GM19438 (cell line): Measurements from ENCODE around the gene TAAR8.
"Not testable (repeated sequence)": the region's sequence is repeated elsewhere in the genome, so short reads cannot be mapped to it uniquely, and the experiment has no call there.

Experiments used
- ATAC-seq: cut with Tn5 transposase; IDR thresholded peaks from one replicate; pipeline ENCODE4 v1.9.1; 2021; ENCODE audit warnings: low read depth; ENCODE audit not compliant: unreplicated experiment

TAAR8 gene

GRCh38 chr6:132552372-132552771, at the start of gene TAAR8:
TSS of gene TAAR8 (plus strand) at chr6:132552672. CDS start at chr6:132552693, 21 bp downstream.
- ATAC-seq: no peak

GRCh38 chr6:132504757-132505156, 47.7 kb upstream of the TAAR8 start:
- no peak for ATAC-seq

GRCh38 chr6:132505158-132505557, 47.3 kb upstream of the TAAR8 start:
- no peak for ATAC-seq

- ATAC-seq: no peak
Observed at GRCh38 chr6:132506461-132506860, 46.0 kb upstream of the TAAR8 start.

- no peak for ATAC-seq
Observed at GRCh38 chr6:132506869-132507808, 45.3 kb upstream of the TAAR8 start.

- peak; percentile 19 for ATAC-seq
Observed at GRCh38 chr6:132511210-132511830, 41.2 kb upstream of the TAAR8 start.

GRCh38 chr6:132511831-132512220, 40.6 kb upstream of the TAAR8 start:
- peak; percentile 30 for ATAC-seq

- no peak for ATAC-seq
Observed at GRCh38 chr6:132512342-132512637, 40.2 kb upstream of the TAAR8 start.

GRCh38 chr6:132512638-132513632, 39.5 kb upstream of the TAAR8 start, which contains the start of gene STX7:
TSS of gene STX7 (minus strand) at chr6:132513116. CDS start at chr6:132503530, 9,586 bp downstream.
- ATAC-seq: peak; percentile 79

- no peak for ATAC-seq
Observed at GRCh38 chr6:132513831-132514545, 38.5 kb upstream of the TAAR8 start.

GRCh38 chr6:132515386-132515785, 37.1 kb upstream of the TAAR8 start:
- ATAC-seq: no peak

- ATAC-seq: no peak
Observed at GRCh38 chr6:132520953-132521352, 31.5 kb upstream of the TAAR8 start.

GRCh38 chr6:132524646-132525045, 27.8 kb upstream of the TAAR8 start:
- ATAC-seq: no peak

- ATAC-seq: no peak
Observed at GRCh38 chr6:132525866-132526265, 26.6 kb upstream of the TAAR8 start.

- no peak for ATAC-seq
Observed at GRCh38 chr6:132526461-132526860, 26.0 kb upstream of the TAAR8 start.

GRCh38 chr6:132527791-132528190, 24.7 kb upstream of the TAAR8 start:
- ATAC-seq: no peak

- peak; percentile 95 for ATAC-seq
Observed at GRCh38 chr6:132530293-132530974, 22.0 kb upstream of the TAAR8 start.

GRCh38 chr6:132534546-132534945, 17.9 kb upstream of the TAAR8 start:
- ATAC-seq: not testable (repeated sequence)

GRCh38 chr6:132537145-132537544, 15.3 kb upstream of the TAAR8 start:
- no peak for ATAC-seq
